ENCODE results near the gene INSIG1.

The INSIG1 gene

GRCh38 chr7:155259866-155260497 lies 37.7 kb upstream of the INSIG1 start:
- H3K9ac ChIP-seq (ENCODE audit: low read depth, low read length, poor library complexity, severe bottlenecking): no peak overlapping the region
- no peak for TF ChIP-seq CTCF (conservative IDR thresholded peaks at IDR 0.05; ENCODE audit: low read length)
- no peak for TF ChIP-seq EZH2phosphoT487 (IDR thresholded peaks at IDR 0.05; ENCODE audit: borderline replicate concordance)
- no peaks in the 10 kb centered on the region for H3F3A ChIP-seq (ENCODE audit: low read depth)
- no peaks in the 10 kb centered on the region for H4K20me1 ChIP-seq (ENCODE audit: insufficient read depth, low read length, poor library complexity, severe bottlenecking)
- H3K27me3 ChIP-seq (ENCODE audit: insufficient read depth, low read length, poor library complexity, severe bottlenecking): no peaks in the 10 kb centered on the region
- no peaks in the 10 kb centered on the region for H3K79me2 ChIP-seq (ENCODE audit: insufficient read depth, low read length)
- no peaks in the 10 kb centered on the region for H3K9me2 ChIP-seq (replicated peaks; ENCODE audit: low read depth, low read length)
- H3K4me3 ChIP-seq (ENCODE audit: low read length, poor library complexity, severe bottlenecking): no peak overlapping the region
- no peaks in the 10 kb centered on the region for H3K36me3 ChIP-seq (ENCODE audit: insufficient read depth, low read length)
- H2AFZ ChIP-seq (ENCODE audit: low read length): no peak overlapping the region
- H3K4me2 ChIP-seq (ENCODE audit: low read depth, low read length, poor library complexity, severe bottlenecking): no peak overlapping the region
- H3K4me1 ChIP-seq (ENCODE audit: insufficient read depth, low read length, poor library complexity, severe bottlenecking): peaks cover 4% of the 10 kb centered on the region
- no peaks in the 10 kb centered on the region for H3K9me3 ChIP-seq (ENCODE audit: insufficient read depth, low read depth, low read length)

GRCh38 chr7:155260498-155260872 lies 37.2 kb upstream of the INSIG1 start:
- no peaks in the 10 kb centered on the region for H3K27me3 ChIP-seq (ENCODE audit: insufficient read depth, low read length, poor library complexity, severe bottlenecking)
- no peak overlapping the region for H3K4me2 ChIP-seq (ENCODE audit: low read depth, low read length, poor library complexity, severe bottlenecking)
- no peaks in the 10 kb centered on the region for H3F3A ChIP-seq (ENCODE audit: low read depth)
- no peaks in the 10 kb centered on the region for H3K36me3 ChIP-seq (ENCODE audit: insufficient read depth, low read length)
- no peak overlapping the region for H2AFZ ChIP-seq (ENCODE audit: low read length)
- no peaks in the 10 kb centered on the region for H3K9me2 ChIP-seq (replicated peaks; ENCODE audit: low read depth, low read length)
- H3K9ac ChIP-seq (ENCODE audit: low read depth, low read length, poor library complexity, severe bottlenecking): no peak overlapping the region
- peaks cover 4% of the 10 kb centered on the region for H3K4me1 ChIP-seq (ENCODE audit: insufficient read depth, low read length, poor library complexity, severe bottlenecking)
- no peaks in the 10 kb centered on the region for H3K9me3 ChIP-seq (ENCODE audit: insufficient read depth, low read depth, low read length)
- no peaks in the 10 kb centered on the region for H4K20me1 ChIP-seq (ENCODE audit: insufficient read depth, low read length, poor library complexity, severe bottlenecking)
- H3K4me3 ChIP-seq (ENCODE audit: low read length, poor library complexity, severe bottlenecking): no peak overlapping the region
- no peaks in the 10 kb centered on the region for H3K79me2 ChIP-seq (ENCODE audit: insufficient read depth, low read length)
- TF ChIP-seq EZH2phosphoT487 (IDR thresholded peaks at IDR 0.05; ENCODE audit: borderline replicate concordance) (no peak), CTCF (conservative IDR thresholded peaks at IDR 0.05; ENCODE audit: low read length) (no peak)

- no peaks in the 10 kb centered on the region for H3F3A ChIP-seq (ENCODE audit: low read depth)
- H3K4me1 ChIP-seq (ENCODE audit: insufficient read depth, low read length, poor library complexity, severe bottlenecking): peaks cover 4% of the 10 kb centered on the region
- H3K79me2 ChIP-seq (ENCODE audit: insufficient read depth, low read length): no peaks in the 10 kb centered on the region
- H3K4me2 ChIP-seq (ENCODE audit: low read depth, low read length, poor library complexity, severe bottlenecking): no peak overlapping the region
- no peak overlapping the region for H3K4me3 ChIP-seq (ENCODE audit: low read length, poor library complexity, severe bottlenecking)
- no peaks in the 10 kb centered on the region for H3K27me3 ChIP-seq (ENCODE audit: insufficient read depth, low read length, poor library complexity, severe bottlenecking)
- no peaks in the 10 kb centered on the region for H3K9me2 ChIP-seq (replicated peaks; ENCODE audit: low read depth, low read length)
- H4K20me1 ChIP-seq (ENCODE audit: insufficient read depth, low read length, poor library complexity, severe bottlenecking): no peaks in the 10 kb centered on the region
- no peaks in the 10 kb centered on the region for H3K9me3 ChIP-seq (ENCODE audit: insufficient read depth, low read depth, low read length)
- no peak overlapping the region for H2AFZ ChIP-seq (ENCODE audit: low read length)
- no peaks in the 10 kb centered on the region for H3K36me3 ChIP-seq (ENCODE audit: insufficient read depth, low read length)
- H3K9ac ChIP-seq (ENCODE audit: low read depth, low read length, poor library complexity, severe bottlenecking): no peak overlapping the region
- TF ChIP-seq EZH2phosphoT487 (IDR thresholded peaks at IDR 0.05; ENCODE audit: borderline replicate concordance): no peak
- TF ChIP-seq CTCF (conservative IDR thresholded peaks at IDR 0.05; ENCODE audit: low read length): no peak
Observed at GRCh38 chr7:155261031-155261985, 36.4 kb upstream of the INSIG1 start.

Measured in Loucy (cell line).